DND-41 (cell line): ENCODE results near the gene PRR5L.

Source experiments
- ATAC-seq: fragments of 200-7000 bp; cut with Tn5 transposase; 3 replicates; pipeline ENCODE4 v1.9.1; 2021; ENCODE audit warnings: low read depth; ENCODE audit not compliant: insufficient read depth
- DNase-seq: peaks from one replicate; pipeline ENCODE4 v3.0.0-alpha.2; 2020
- H2AFZ ChIP-seq: 2 replicates; pipeline ENCODE4 v1.6.0; 2012; ENCODE audit warnings: low read depth, low read length
- H3K27ac ChIP-seq: 2 replicates; pipeline ENCODE4 v1.5.1; 2012; ENCODE audit warnings: low read length, inconsistent platforms
- H3K27me3 ChIP-seq: fragments of 200-600 bp; sonication (generic); 2 replicates; pipeline ENCODE4 v1.6.0; 2012; ENCODE audit warnings: low read length, mild to moderate bottlenecking, inconsistent platforms; ENCODE audit not compliant: insufficient read depth, poor library complexity
- H3K36me3 ChIP-seq: 2 replicates; pipeline ENCODE4 v1.5.1; 2012; ENCODE audit warnings: low read length, inconsistent platforms; ENCODE audit not compliant: insufficient read depth
- H3K4me1 ChIP-seq: 2 replicates; pipeline ENCODE4 v1.5.1; 2012; ENCODE audit warnings: mild to moderate bottlenecking, low read length; ENCODE audit not compliant: insufficient read depth
- H3K4me2 ChIP-seq: 2 replicates; pipeline ENCODE4 v1.6.0; 2012; ENCODE audit warnings: mild to moderate bottlenecking, moderate library complexity, low read length, inconsistent platforms; ENCODE audit not compliant: insufficient read depth
- H3K4me3 ChIP-seq, 2 experiments: fragments of 200-600 bp in 1 of 2; shearing (Covaris generic) in 1 of 2; 2 replicates each; pipeline ENCODE4 v1.5.1; 2012 to 2016; ENCODE audit warnings: inconsistent platforms in 2 of 2, low read length in 2 of 2, mild to moderate bottlenecking in 2 of 2, low read depth in 1 of 2, moderate library complexity in 1 of 2
- H3K79me2 ChIP-seq: 2 replicates; pipeline ENCODE4 v1.6.0; 2012; ENCODE audit warnings: low read length, inconsistent platforms; ENCODE audit not compliant: insufficient read depth
- H3K9ac ChIP-seq: 2 replicates; pipeline ENCODE4 v1.6.0; 2012; ENCODE audit warnings: low read depth, mild to moderate bottlenecking, inconsistent platforms, low read length, moderate library complexity
- H3K9me3 ChIP-seq: 2 replicates; pipeline ENCODE4 v1.5.1; 2012; ENCODE audit warnings: low read length, moderate library complexity, mild to moderate bottlenecking, inconsistent platforms; ENCODE audit not compliant: insufficient read depth, severe bottlenecking
- H4K20me1 ChIP-seq: 2 replicates; pipeline ENCODE4 v1.6.0; 2012; ENCODE audit warnings: low read length; ENCODE audit not compliant: insufficient read depth
- EZH2 ChIP-seq: IDR thresholded peaks from 3 replicates; pipeline ENCODE4 v1.6.1; 2012; ENCODE audit warnings: borderline replicate concordance, low read depth, mild to moderate bottlenecking, moderate library complexity, low read length, inconsistent platforms; ENCODE audit not compliant: severe bottlenecking
- TF ChIP-seq, protein P1 (sequence below): IDR thresholded peaks from 2 replicates; pipeline ENCODE4 v1.5.1; 2012; ENCODE audit warnings: borderline replicate concordance, low read length, moderate library complexity, mild to moderate bottlenecking; ENCODE audit not compliant: poor library complexity, severe bottlenecking; ENCODE audit errors: extremely low read depth

The PRR5L gene

DNA sequence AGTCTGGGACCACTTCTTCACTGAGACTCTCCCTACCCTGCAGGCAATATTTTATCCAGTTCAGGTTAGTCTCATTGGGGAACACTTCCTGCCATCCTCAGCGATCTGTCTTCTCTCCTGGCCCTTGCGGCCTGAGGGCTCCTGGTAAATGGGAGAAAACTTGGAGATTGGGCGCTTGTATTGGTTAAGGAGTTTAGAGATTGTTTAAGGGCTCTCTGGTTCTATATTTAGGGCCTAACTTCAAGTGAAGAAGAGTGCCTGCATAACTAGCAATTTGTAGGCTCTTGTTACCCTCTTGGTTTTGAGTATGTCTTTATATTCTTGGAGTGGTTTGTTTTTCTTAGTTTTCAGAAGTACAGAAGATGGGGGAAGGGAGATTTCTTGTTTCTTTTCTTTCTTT, 141.3 kb downstream of the PRR5L start:
- H3K9me3 ChIP-seq: no peaks in the 10 kb centered on the region
- H3K79me2 ChIP-seq: no peaks in the 10 kb centered on the region
- no peaks in the 10 kb centered on the region for H3K4me1 ChIP-seq
- peaks cover 35% of the 10 kb centered on the region for H3K27me3 ChIP-seq
- H3K36me3 ChIP-seq: no peaks in the 10 kb centered on the region
- H3K4me3 ChIP-seq: no peak overlapping the region
- H3K9ac ChIP-seq: no peak overlapping the region
- H4K20me1 ChIP-seq: no peaks in the 10 kb centered on the region
- no peak overlapping the region for H2AFZ ChIP-seq
- DNase-seq (no peak), ATAC-seq (no peak)
- H3K4me2 ChIP-seq: no peak overlapping the region
- no peak overlapping the region for H3K27ac ChIP-seq
- TF ChIP-seq, protein P1, sequence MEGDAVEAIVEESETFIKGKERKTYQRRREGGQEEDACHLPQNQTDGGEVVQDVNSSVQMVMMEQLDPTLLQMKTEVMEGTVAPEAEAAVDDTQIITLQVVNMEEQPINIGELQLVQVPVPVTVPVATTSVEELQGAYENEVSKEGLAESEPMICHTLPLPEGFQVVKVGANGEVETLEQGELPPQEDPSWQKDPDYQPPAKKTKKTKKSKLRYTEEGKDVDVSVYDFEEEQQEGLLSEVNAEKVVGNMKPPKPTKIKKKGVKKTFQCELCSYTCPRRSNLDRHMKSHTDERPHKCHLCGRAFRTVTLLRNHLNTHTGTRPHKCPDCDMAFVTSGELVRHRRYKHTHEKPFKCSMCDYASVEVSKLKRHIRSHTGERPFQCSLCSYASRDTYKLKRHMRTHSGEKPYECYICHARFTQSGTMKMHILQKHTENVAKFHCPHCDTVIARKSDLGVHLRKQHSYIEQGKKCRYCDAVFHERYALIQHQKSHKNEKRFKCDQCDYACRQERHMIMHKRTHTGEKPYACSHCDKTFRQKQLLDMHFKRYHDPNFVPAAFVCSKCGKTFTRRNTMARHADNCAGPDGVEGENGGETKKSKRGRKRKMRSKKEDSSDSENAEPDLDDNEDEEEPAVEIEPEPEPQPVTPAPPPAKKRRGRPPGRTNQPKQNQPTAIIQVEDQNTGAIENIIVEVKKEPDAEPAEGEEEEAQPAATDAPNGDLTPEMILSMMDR: no peak
- no peak for TF ChIP-seq EZH2

DNA sequence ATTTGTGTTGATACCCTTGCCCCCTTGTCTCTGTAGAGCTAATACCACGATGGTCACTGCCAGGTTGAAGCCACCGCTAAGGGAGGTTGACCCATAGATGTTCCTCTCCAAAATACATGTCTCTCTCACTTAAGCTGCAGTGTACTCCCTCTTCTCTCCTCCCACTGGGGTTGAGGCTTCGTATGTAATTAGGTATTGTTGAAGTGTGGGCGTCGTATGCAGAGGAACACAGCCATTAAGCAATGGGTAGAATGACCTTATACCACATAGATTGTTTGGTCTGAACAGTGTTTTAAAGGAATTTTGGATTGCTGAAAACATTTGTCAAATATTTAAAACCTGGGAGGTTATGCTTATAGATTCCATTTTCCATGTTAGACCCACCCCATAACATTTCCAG, 142.0 kb downstream of the PRR5L start:
- Histone ChIP-seq H3K4me3 (no peak overlapping the region), H3K9me3 (no peaks in the 10 kb centered on the region), H3K9ac (no peak overlapping the region), H4K20me1 (no peaks in the 10 kb centered on the region), H3K4me1 (no peaks in the 10 kb centered on the region), H2AFZ (no peak overlapping the region), H3K27me3 (peaks cover 34% of the 10 kb centered on the region), H3K36me3 (no peaks in the 10 kb centered on the region), H3K27ac (no peak overlapping the region), H3K4me2 (no peak overlapping the region), H3K79me2 (no peaks in the 10 kb centered on the region)
- DNase-seq (no peak), ATAC-seq (no peak)
- TF ChIP-seq EZH2: no peak
- TF ChIP-seq, protein P1: no peak

DNA sequence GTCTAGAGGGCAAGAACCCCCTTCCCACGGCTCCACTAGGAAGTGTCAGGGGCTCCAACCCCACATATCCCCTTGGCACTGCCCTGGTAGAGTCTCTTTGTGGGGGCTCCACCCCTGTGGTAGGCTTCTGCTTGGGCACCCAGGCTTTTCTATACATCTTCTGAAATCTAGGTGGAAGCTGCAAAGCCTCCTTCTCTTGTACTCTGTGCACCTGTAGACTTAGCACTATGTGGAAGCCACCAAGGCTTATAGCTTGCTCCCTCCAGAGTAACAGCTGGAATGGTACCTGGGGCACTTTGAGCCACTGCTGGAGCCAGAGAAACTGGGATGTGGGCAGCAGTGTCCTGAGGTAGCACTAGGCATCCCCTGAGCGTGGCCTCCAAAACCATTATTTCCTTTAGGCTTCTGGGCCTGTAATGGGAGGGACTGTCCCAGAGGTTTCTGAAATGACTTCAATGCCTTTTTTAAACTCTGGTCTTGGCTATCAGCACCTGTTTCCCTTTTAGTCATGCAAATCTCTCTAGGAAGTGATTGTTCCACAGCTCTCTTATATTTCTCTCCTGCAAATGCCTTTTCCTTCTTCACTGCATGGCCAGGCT, 145.6 kb downstream of the PRR5L start:
- Histone ChIP-seq H3K4me1 (no peaks in the 10 kb centered on the region), H3K27ac (no peak overlapping the region), H3K4me2 (no peak overlapping the region), H3K9ac (no peak overlapping the region), H4K20me1 (peaks cover 3% of the 10 kb centered on the region; the same call in 1 of the 2 replicates), H3K4me3 (no peak overlapping the region), H2AFZ (no peak overlapping the region), H3K9me3 (no peaks in the 10 kb centered on the region), H3K79me2 (no peaks in the 10 kb centered on the region), H3K36me3 (no peaks in the 10 kb centered on the region), H3K27me3 (peaks cover 51% of the 10 kb centered on the region)
- TF ChIP-seq, protein P1: no peak
- no peak for TF ChIP-seq EZH2
- no peak for ATAC-seq
- DNase-seq: no peak
